HL-60/S4 treated with retinoic acid at 250 ng/mL for 4 days and 3 days (cell line): ENCODE measurements around the gene RNF138.
"Not testable (repeated sequence)": the region's sequence is repeated elsewhere in the genome, so short reads cannot be mapped to it uniquely, and the experiment has no call there.

Experiments used
- in situ Hi-C: fragments of 300-500 bp; cut with MboI; formaldehyde crosslinking; loops from 2 replicates; pipeline ENCODE4 v1.7.0; 2022; ENCODE audit warnings: low sequenced_read_pairs

Gene RNF138, protein sequence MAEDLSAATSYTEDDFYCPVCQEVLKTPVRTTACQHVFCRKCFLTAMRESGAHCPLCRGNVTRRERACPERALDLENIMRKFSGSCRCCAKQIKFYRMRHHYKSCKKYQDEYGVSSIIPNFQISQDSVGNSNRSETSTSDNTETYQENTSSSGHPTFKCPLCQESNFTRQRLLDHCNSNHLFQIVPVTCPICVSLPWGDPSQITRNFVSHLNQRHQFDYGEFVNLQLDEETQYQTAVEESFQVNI

DNA sequence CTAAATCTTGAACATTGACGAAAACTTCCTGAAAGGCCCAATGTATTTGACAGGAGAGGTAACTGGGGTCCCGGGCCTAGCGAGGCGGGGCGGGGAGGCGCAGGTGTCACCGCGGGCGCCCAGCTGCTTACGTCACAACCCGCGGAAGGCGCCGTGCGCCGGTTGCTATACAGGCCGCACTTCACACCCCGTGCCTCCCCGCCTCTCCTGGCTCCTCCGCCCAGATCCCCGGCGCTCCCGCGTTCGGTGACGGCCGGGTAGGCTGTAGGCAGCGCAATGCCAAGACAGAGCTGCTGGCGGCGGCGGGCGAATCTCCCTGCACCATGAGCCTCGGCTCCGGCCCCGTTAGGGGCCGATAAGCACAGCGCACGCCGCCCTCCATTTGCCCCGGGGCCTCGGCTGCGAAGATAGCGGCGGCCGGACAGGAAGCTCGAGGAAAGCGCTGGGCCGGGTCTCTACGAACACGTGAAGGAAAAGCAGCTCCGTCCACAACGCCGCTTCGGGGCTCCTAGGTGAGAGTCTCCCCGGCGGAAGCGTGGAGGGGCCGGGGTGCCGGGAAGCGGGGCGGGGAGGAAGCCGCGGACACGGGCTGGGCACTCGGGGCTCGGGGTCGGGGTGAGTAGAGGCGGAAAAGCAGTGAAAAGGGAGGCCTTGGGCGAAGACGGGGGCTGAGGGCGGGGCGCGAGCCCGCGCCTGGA is at the start of gene RNF138:
Gene RNF138, plus strand, starts transcription at position 151 of the 698 bp plus-strand sequence. CDS start 903 bp downstream, outside the sequence.
- in situ Hi-C loops: no loop called here

- in situ Hi-C loops: no loop called here
These were observed 49.3 kb upstream of the RNF138 start for GRCh38 chr18:32042337-32042736.

DNA sequence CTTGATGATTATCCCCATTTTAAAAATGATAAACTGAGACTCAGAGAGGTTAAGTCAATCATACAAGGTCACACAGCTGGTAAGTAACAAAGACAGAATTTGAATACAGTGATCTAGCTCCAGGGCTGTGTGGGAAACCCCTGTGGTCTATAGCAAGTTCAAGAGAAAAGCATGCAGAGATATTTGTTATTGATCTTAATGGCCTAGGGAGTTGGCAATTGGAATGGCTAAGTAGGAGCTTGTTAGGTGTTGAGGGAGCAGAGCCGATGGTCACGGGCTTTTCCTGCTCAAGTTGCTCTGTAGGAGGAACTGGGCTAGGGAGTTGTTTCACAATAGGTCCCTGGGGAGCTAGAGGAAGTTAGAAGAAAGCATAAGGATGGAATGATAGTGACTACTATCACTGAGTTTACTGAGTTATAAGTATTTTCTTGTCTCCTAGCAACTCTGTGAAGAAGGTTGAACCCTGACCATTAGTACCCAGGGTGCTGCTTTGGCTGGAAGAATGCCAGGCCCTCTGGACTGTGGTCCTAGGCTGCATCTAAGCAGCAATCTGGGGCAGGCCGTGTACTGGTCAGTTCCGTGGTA is 43.1 kb upstream of the RNF138 start:
- in situ Hi-C loops: no loop called here

- in situ Hi-C loops: no loop called here
These were observed 42.1 kb upstream of the RNF138 start for GRCh38 chr18:32049393-32050171.

GRCh38 chr18:32056613-32057358 is 34.9 kb upstream of the RNF138 start:
- in situ Hi-C loops: no loop called here

DNA sequence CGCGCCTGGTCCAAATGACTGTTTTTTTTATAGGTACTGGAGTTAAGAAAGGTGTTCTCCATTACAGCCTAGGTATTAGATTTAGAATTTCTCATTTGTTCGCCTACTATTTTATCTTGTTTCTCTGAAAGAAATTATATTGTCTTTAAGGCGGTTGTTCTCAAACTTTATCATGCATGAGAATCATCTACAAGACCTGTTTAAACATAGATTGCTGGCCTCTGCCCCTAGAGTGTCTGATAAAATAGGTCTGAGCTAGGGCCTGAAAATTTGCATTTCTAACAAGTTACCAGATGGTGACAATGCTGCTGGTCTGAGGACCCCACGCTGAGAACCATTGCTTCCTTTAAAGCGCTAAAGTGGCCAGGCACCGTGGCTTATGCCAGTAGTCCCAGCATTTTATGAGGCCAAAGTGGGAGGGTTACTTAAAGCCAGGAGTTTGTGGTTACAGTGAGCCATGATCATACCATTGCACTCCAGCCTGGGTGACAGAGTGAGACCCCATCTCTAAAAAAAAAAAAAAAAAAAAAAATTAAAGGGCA is 34.0 kb upstream of the RNF138 start:
- in situ Hi-C loops: no loop called here

GRCh38 chr18:32060026-32060425 is 31.6 kb upstream of the RNF138 start:
- in situ Hi-C loops: no loop called here

- in situ Hi-C loops: no loop called here
These were observed 24.1 kb upstream of the RNF138 start for GRCh38 chr18:32067375-32068167.

DNA sequence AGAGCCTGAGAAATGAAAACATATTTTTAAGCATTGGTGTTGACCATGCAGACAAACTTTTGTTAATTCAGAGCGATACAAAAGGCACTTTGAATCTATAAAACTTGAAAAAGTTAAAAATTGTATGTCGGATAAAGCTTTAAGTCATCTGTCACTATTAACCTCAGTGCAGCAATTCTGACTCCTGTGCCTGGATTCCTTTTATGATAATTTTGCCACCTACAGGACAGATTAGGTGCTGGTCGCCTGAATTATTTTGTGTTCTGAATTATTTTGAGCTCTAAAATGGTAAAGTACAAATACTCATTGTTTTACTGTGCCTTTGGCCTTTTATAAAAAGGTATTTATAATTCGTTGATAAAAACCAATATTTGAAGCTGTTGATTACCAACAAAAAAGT is 19.4 kb upstream of the RNF138 start:
- in situ Hi-C loops: no loop called here

- in situ Hi-C loops: no loop called here
These were observed 17.5 kb upstream of the RNF138 start for GRCh38 chr18:32074206-32074605.

DNA sequence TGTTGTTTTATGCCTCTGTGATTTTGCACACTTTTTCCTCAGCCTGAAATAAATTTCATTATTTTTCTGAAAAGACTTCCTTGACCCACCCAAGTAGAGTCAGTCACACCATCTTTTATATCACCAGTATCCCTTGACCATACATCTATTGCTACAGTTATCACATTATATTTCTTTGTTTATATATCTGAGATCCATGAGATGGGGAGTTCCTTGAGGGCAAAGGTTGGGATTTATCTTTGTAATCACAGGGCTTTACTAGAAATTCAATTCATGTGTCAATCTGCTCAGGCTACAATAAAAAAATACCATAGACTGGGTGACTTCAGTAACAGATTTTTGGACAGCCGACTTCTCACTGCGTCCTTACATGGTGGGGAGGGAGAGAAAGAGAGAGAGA is 12.8 kb upstream of the RNF138 start:
- in situ Hi-C loops: no loop called here

DNA sequence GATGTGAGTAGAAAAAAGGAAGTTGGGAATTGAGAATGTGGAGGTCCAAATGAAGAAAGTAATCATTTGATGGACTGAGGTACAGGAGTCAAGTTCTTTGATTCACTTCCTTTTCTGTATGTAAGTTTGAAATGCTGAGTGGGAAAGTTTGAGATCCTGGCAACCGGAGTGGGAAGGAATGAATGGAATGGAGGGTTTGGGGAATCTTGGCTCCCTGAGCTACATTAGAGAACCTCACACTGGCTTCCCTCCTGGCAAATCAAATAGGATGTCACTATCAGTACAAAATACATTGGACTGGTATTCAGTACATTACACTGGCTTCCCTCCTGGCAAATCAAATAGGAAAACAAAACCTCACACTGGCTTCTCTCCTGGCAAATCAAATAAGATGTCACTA is 9.8 kb upstream of the RNF138 start:
- in situ Hi-C loops: no loop called here

DNA sequence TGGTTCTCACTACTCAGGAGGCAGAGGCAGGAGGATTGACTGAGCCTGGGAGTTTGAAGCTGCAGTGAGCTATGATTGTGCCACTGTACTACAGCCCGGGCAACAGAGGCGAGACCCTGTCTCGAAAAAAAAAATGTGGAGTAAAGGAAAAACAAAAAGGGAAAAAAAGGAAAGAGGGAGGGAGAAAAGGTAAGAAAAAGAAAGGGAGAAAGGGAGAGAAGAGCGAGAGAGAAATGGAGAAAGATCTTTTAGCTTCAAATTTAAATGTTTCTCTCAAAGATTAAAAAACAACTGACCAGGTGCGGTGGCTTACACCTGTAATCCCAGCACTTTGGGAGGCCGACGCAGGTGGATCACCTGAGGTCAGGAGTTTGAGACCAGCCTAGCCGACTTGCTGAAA is 7.9 kb upstream of the RNF138 start:
- in situ Hi-C loops: no loop called here

- in situ Hi-C loops: no loop called here
These were observed 4.8 kb upstream of the RNF138 start for GRCh38 chr18:32086881-32087280.

GRCh38 chr18:32090831-32091230 is 843 bp upstream of the RNF138 start:
- in situ Hi-C loops: not testable (repeated sequence)

DNA sequence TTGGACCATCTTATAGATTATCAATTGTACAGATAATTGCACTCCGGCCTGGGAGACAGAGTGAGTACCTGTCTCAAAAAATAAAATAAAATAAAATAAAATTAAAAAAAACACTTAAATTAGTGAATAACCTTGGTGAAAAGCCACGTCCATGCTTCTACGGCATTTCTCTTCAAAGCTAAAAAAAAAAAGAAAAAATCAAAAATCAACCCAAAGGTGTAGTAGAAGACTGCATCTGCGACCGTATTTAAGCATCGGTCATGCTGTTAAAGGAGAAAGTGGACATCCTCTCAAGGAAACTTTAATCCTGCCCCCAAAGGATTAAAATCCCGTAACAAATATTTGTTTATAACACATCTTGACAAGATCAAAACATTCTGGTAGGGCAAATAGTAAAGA is 350 bp upstream of the RNF138 start:
- in situ Hi-C loops: no loop called here

GRCh38 chr18:32092422-32093101 is 888 bp downstream of the RNF138 start:
- in situ Hi-C loops: no loop called here

DNA sequence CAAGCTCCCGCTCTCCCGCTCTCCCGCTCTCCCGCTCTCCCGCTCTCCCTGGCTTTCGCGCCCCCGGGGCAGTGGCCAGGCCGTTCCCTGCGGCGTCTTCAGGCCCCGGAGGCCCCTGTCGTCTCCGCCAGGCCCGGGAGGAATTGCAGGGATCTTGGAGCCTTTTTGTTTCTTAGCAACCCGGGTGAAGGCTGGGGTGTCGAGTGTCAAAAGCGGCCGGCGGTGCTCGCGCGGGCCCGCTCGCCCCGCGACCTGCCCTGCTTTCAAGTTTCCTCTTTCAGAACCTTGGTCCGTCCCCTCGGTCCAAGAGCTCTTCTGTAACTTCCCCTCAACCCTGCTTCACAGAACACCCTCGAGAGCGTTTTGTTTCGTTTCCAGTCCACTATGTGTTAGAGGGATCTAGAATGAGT is 1.4 kb downstream of the RNF138 start:
- in situ Hi-C loops: no loop called here

- in situ Hi-C loops: no loop called here
These were observed 1.8 kb downstream of the RNF138 start for GRCh38 chr18:32093523-32093922.
